Gastrocnemius medialis (tissue), 4 donors: ENCODE data around the gene HOXB6.

Experiments
- POLR2A ChIP-seq, 2 donors: fragments of 450-650 bp; IDR thresholded peaks; one replicate each; pipeline ENCODE4 v1.6.1; 2017; ENCODE audit warnings: antibody characterized with exemption in 2 of 2, mild to moderate bottlenecking in 2 of 2, moderate library complexity in 2 of 2
- TF ChIP-seq, protein P1 (sequence below), 5 experiments: fragments of 450-650 bp in 3 of 5; fragments of 200-600 bp in 2 of 5; sonication (generic) in 2 of 5; IDR thresholded peaks in 4 of 5; conservative IDR thresholded peaks in 1 of 5; 1 replicate in 4 of 5; 2 replicates in 1 of 5; pipeline ENCODE4 v1.5.1; 2016 to 2019; ENCODE audit warnings: antibody characterized with exemption in 5 of 5, mild to moderate bottlenecking in 3 of 5, moderate library complexity in 3 of 5

- TF ChIP-seq POLR2A (IDR thresholded peaks at IDR 0.05): no peak
- TF ChIP-seq, protein P1, sequence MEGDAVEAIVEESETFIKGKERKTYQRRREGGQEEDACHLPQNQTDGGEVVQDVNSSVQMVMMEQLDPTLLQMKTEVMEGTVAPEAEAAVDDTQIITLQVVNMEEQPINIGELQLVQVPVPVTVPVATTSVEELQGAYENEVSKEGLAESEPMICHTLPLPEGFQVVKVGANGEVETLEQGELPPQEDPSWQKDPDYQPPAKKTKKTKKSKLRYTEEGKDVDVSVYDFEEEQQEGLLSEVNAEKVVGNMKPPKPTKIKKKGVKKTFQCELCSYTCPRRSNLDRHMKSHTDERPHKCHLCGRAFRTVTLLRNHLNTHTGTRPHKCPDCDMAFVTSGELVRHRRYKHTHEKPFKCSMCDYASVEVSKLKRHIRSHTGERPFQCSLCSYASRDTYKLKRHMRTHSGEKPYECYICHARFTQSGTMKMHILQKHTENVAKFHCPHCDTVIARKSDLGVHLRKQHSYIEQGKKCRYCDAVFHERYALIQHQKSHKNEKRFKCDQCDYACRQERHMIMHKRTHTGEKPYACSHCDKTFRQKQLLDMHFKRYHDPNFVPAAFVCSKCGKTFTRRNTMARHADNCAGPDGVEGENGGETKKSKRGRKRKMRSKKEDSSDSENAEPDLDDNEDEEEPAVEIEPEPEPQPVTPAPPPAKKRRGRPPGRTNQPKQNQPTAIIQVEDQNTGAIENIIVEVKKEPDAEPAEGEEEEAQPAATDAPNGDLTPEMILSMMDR (IDR thresholded peaks at IDR 0.05 in 4 of 5, conservative IDR thresholded peaks at IDR 0.05 in 1 of 5): no peak
Observed at GRCh38 chr17:48599354-48599753, 5.4 kb downstream of the HOXB6 start.
